Stimulated activated CD4-positive, alpha-beta T cell treated with anti-CD3 and anti-CD28 coated beads, TNF-alpha, amount 100 ng/mL, for 4 hours (primary cell): ENCODE results near the gene UBE2N.
"Not testable (repeated sequence)": the region's sequence is repeated elsewhere in the genome, so short reads cannot be mapped to it uniquely, and the experiment has no call there.

Source experiments
- DNase-seq, 3 experiments: peaks; one replicate each; pipeline ENCODE4 v3.0.0-alpha.2; 2020; ENCODE audit warnings: low read depth in 3 of 3

UBE2N gene

DNA sequence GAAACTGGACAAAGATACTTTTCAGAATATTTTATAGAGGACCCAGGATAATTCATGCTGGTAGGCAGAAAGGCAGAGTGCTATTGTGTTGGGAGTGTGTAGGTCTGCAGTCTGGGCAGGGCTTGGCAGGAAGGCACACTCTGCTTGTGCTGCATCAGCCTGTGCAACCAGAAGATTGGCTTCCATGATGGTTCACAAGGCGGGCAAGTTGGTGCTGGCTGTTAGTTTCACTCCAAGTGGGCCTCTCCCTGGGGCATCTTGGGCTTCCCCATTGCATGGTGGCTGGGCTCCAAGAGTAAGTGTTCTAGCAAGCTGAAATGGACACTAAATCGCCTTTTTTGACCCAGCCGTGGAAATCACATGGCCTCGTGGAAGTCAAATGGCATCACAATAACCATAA, 1.8 kb upstream of the UBE2N start:
- DNase-seq: no peak

DNA sequence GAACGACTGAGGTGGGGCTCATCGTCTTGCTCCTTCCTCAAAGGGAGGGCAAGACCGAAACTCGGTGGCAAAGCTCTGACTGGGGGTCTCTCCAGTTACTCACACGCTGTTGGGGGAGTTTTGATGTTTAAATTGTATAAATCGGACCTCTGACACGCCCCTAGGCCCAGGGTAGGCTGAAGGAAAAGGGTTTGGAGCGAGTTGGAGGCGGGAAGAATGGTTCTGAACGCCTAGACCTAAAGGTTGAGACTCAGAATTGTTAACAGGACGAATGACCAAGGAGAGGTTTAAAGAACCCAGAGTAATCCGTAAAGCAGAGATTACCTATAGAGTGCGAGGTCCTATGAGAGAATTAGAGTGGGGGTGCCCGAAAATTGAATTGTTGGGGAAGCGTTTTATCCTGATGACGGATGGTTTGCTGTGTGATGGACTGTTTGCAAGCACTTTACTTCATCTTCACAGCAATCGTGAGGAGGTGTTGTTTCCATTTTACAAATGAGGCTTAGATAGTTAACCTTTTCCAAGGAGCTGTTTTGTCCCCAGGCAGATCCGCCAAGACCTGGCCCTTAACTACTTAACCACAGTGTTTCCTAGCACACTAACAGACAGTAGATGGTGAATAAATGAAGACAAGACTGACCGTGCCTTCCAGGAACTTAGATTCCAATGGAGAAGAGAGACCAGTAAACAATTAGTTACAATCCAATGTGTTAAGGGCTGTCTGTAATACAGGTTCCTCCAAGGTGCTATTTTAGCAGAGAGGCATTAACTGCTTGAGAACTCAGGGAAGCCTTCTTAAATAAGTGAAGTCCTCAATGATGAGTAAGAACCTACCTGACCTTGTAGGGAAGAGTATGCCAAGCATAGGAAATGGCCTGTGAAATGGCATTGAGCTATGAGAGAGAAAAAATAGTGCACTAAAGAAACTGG, 929 bp upstream of the UBE2N start:
- DNase-seq: no peak

GRCh38 chr12:93441081-93441616, 598 bp downstream of the UBE2N start:
- DNase-seq: no peak

DNA sequence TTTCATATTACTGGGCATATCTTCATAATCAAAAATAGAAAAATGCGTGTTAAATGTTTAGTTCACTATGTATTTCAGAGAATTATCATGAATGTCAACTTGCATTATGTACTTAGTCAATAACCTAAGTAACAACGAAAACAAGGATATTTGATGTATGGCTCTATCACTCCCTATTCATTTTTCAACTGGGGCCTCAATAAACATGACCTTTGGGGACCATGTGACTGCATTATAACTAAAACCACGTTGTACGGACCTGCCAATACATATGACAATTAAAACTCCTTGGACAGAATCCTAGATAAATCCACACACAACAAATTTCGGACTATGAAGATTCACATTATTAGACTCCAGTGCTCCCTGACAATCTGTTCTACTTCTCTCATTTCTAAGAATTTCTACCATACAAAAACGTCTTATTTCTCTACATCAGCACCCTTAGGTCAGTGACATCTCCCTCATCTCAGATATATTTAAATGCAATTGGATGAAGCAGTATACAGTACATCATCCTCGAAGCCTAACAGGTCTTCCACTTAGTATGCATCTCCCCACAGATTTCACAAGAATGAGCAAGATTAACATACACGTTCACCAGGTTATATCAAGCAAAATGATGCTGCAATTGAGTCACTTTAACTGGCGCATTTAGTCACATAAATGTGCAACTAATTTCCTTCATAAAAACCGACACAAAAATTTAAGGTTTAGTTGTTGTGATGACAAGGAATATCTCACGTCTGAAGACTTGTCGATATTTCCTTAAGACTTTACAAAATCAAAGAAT, 1.5 kb downstream of the UBE2N start:
- DNase-seq: no peak

- DNase-seq: no peak
Observed at GRCh38 chr12:93438266-93439050, 3.3 kb downstream of the UBE2N start.

- DNase-seq: no peak
Observed at GRCh38 chr12:93434256-93434865, 7.4 kb downstream of the UBE2N start.

DNA sequence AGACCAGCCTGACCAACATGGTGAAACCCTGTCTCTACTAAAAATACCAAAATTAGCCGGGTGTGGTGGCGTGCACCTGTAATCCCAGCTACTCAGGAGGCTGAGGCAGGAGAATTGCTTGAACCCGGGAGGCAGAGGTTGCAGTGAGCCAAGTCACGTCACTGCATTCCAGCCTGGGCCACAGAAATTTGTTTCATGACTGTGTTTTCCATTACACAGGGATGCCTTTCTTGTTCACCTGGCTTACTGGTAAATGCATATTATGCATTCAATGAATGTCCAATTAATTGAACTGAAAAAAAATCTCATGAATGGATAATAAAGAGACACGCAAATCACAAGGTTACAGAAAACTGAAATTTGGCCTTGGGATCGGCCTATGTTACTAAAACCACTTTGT, 9.7 kb downstream of the UBE2N start:
- DNase-seq: not testable (repeated sequence)

- DNase-seq: no peak
Observed at GRCh38 chr12:93430280-93430679, 11.5 kb downstream of the UBE2N start.

DNA sequence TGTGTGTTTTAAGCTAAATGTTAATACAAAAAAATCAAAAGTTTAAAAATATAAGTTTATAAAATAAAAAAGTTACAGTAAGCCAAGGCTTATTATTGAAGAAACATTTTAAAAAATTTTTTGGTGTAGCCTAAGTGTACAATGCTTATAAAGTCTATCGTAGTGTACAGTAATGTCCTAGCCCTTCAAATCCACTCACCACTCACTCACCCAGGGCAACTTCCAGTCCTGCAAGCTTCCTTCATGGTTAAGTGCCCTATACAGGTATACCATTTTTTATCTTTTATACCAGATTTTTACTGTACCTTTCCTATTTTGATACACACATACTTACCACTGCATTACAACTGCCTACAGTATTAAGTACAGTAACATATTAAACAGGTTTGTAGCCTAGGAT, 11.9 kb downstream of the UBE2N start:
- DNase-seq: no peak

DNA sequence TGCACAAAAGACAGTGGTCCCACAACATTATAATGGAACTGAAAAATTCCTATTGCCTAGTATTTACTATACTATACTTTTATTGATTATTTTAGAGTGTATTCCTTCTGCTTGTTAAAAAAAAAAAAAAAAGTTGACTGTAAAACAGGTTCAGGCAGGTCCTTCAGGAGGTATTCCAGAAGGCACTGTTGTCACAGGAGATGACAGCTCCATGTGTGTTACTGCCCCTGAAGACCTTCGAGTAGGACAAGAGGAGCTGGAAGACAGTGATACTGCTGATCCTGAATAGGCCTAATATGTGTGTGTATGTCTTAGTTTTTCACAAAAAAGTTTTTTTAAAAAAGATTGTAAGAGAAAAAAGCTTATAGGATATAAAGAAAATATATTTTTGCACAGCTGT, 12.3 kb downstream of the UBE2N start:
- DNase-seq: no peak

DNA sequence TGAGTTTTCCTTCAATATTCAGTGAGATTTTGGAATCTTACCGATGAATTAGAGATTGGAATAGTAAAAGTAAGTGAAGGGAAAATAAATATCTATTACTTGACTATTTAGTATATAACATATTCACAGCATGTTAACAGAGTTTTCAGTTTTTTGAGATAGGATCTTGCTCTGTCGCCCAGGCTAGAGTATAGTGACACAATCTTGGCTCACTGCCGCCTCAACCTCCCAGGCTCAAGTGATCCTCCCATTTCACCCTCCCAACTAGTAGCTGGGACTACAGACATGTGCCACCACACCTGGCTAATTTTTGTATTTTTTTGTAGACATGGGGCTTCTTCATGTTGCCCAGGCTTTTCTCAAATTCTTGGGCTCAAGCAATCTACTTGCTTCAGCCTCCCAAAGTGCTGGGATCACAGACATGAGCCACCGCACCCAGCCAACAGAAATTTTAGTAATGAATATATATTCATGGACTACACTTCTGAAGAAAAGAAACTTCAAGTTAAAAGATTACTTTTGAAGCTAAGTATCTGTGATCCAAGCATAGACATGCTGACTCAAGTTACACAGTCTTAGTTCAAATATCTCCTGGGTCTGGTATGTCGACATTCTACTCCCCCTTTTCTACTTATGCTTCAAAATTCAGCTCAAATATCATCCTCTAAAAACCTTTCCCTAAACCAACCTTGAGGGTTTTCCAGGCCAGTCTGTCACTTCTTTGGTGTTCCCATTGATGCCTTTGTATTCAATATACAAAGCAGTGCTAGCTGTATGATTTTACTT, 13.8 kb downstream of the UBE2N start:
- no peak for DNase-seq

DNA sequence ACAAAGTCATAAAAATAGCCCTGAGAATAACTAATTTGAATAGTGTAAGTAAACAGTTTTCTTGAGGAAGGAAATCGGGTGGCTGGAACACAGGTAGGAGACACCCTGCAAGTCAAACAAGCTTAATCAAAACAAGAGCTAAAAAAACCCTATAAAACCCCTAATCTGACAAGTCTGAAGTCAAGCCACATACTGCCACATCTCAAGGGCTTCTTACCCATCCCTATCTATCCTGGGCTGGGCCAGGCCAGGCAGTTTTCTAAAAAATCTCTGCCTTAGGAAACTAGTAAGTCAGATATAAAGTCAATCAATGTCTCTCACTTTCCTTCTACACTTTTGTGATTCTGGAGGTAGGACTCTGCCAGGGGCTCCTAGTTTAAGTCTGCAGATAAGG, 15.3 kb downstream of the UBE2N start:
- no peak for DNase-seq

- DNase-seq: no peak
Observed at GRCh38 chr12:93425736-93426411, 15.9 kb downstream of the UBE2N start.

DNA sequence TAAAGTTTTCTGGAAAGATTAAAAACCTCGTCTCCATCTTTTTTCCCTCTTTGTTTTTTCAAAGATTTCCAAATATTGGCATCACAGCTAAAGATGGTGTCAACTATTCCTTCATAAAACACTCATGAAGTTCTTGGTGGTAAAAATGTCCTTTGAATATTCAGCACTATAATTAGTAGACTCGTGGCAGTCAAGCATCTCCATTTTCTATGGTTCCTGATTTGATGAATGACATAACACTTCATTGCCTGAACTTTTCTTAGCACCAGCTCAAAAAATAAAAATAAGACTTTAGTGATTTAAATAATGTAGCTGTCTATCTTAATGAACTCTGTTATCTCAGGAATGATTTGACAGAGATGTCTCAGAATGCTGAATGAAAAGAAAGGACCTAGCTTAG, 19.7 kb downstream of the UBE2N start:
- DNase-seq: no peak

- DNase-seq: no peak
Observed at GRCh38 chr12:93419388-93420034, 22.2 kb downstream of the UBE2N start.

DNA sequence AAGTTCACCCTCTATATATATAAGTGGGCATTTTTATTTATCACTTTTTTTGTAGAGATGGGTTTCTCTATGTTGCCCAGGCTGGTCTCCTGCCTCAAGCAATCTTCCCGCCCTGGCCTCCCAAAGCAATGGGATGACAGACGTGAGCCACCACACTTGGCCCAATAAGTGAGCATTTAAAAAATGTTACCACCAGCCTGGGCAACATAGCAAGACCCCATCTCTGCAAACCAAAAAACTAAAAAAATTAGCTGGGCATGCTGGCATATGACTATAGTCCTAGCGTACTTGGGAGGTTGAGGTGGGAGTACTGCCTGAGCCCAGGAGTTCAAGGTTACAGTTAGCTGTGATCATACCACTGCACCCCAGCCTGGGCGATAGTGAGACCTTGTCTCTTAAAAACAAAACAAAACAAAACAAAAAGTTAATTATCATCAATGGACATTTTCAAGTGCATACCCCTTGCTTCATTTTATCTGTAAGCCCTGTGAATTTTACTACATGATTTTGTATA, 23.7 kb downstream of the UBE2N start:
- DNase-seq: no peak

- no peak for DNase-seq
Observed at GRCh38 chr12:93415723-93416464, 25.9 kb downstream of the UBE2N start.

GRCh38 chr12:93413064-93413463, 28.7 kb downstream of the UBE2N start:
- no peak for DNase-seq

DNA sequence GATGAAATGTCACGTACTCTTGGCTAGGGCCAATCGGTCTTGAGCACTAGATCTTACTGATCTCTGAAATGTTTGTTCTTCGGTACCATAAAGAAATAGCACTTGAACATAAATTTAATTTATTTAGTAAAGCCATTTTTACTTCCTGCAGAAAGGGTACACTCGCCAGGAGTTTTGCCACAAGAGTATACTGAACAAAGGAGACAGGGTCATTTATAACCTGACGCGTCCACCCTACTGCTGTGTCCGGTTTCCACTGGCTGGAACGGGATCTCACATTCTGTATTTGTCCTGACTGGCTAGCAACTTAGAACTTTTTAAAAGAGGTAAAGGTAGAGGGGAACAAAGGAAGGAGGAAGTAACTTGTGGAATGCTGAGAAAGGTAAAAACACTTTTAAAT, 29.4 kb downstream of the UBE2N start:
- not testable (repeated sequence) for DNase-seq
